HG02852 (cell line): ENCODE measurements around the gene KSR1.
"Not testable (repeated sequence)": the region's sequence is repeated elsewhere in the genome, so short reads cannot be mapped to it uniquely, and the experiment has no call there.

Experiments used
- ATAC-seq: cut with Tn5 transposase; IDR thresholded peaks from one replicate; pipeline ENCODE4 v1.9.1; 2021; ENCODE audit warnings: mild to moderate bottlenecking, moderate library complexity; ENCODE audit not compliant: unreplicated experiment

KSR1 gene

DNA sequence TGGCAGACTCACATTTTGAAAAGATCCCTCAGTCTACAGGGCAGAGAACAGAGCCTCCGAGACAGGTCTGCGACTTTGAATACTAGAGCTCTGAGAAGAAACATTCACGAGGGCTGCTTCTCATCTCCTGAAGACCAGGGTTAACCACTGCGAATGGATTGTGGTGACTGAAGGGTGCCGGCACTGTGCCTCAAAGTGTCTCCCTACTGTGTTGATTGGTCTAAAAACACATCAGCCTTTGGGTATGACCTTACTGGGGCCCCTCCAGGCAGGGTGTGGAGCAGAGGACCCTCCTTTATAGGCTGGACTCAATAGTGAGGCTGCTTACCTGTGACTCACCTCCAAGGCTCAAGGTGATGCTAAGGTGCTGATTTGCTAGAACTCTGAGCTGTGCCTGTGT, 172.1 kb downstream of the KSR1 start:
- ATAC-seq = no peak

DNA sequence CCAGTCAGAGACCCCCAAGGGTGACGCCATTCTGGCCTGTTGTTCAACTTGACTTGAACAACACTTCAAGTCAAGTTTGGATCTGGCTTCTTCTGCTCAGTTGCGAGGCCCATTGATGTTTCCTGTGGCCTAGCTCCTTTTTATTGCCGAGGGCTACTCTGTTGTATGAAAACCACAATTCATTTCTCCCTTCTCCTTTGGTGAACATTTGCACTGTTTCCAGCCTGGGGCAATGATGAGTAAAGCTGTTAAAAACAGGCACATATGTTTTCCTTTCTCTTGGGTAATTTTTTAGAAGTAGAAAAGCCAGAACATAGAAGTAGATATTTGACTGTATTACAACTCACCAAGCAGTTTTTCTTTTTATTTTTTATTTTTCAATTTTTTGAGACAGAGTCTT, 173.0 kb downstream of the KSR1 start:
- not testable (repeated sequence) for ATAC-seq

DNA sequence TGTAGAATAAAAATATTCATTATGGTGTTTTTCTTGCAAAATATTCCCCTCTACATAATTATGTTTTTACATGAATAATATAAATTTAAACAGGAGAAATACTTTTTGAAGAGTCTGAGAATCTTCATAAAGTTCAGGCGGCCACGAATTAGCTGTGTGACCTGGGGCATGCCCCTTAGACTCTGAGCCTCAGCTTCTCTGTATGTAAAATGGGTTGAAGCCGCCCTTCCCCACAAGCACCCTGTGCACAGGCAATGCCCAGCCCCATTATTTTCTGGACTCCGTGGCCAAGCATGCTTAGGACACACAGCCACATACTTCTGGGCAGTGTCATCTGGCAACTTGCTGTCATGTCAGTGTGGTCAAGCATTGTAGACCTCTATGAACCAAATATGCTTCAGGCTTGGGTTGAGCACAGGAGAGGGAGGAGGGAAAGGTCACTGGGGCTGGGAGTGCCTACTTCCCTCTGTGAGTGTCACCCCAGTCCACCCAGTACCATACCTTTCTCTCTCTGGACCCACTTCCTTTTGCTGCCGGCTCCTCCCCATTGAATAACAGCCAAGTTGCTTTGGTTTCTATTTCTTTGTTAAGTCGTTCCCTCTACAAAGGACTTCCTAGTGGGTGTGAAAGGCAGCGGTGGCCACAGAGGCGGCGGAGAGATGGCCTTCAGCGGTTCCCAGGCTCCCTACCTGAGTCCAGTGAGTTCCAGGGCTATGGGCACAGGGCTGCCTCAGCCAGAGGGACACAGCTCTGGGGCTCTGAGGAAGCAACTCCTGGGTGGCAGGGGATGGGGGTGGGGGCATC, 174.6 kb downstream of the KSR1 start, which contains the start of gene LGALS9:
Gene LGALS9, plus strand, starts transcription at position 582 of the 804 bp plus-strand sequence. Its CDS starts 78 bp downstream, at position 660.
- peak; percentile 62 for ATAC-seq

DNA sequence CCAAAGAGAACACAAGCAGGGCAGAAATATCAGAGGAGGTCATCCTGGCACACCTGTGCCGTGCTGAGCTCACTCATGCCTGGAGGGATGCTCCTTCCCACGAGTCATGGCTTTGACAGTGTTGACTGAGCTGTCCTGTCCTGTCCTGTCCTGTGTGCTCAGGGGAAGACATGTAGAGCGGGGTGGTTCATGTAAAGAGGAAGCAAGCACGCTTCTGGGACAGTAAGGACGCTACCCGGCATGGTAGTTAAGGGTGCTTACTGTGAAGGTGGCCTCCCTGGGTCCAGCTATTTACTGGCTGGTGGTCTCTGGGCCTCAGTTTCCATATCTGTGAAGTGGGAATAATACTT, 175.1 kb downstream of the KSR1 start:
- ATAC-seq = peak; percentile 49

DNA sequence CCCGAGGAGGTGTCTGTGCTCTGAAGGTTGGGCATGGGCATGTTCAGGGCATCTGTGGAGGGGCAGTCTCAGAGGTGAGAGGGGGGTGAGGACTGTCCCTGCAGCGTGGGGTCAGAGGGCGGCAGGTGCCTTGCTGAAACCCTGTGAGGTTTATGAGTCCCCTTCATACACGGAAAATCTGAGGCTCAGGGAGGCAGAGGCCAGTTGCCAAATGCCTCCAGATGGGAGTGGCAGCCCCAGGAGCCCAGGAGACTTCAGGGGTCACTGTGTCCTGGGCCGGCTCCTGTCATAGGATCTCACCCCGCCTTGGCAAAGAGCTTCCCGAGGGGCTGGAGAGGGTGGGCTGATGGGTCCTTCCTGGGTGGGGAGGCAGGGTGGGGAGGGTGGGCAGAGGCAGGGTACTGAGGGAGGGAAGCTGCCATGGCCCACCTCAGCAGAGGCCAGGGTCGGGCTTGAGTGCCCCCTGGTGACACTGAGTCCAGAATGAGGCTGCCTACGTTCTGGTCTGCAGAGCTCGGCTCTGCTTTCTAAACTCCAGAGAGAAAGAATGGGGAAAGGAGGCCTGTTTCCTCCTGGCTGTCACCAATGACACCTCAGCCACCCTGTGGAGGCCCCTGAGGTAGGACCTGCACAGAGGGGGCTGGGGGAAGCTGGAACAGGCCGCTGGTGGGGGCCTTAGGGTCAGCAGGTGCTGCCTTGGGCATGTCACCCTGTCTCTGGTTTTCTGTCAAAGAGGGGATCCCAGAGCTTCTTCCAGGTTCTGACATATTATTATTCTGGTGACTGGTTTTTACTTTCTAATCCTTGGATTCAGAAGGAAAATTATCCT, 175.9 kb downstream of the KSR1 start:
- no peak for ATAC-seq

DNA sequence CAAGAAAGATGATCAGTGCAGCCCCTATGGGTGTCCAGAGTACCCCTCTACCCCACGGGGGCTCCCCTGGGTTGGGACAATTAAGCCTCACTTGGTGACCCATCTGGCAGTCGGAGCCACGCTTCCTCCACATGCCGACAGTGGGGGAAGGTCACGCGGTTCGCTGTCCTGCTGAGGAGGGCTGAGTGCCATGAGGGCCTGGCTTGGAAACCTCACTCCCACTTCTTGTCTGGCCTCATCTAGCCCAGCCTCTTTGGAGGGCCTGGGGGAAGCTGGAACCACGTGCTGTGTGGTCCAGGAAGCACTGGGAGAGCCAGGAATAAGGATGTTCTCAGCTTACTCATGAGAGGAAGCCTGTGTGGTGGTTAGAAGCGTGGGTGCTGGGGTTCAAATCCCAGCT, 176.5 kb downstream of the KSR1 start:
- not testable (repeated sequence) for ATAC-seq

DNA sequence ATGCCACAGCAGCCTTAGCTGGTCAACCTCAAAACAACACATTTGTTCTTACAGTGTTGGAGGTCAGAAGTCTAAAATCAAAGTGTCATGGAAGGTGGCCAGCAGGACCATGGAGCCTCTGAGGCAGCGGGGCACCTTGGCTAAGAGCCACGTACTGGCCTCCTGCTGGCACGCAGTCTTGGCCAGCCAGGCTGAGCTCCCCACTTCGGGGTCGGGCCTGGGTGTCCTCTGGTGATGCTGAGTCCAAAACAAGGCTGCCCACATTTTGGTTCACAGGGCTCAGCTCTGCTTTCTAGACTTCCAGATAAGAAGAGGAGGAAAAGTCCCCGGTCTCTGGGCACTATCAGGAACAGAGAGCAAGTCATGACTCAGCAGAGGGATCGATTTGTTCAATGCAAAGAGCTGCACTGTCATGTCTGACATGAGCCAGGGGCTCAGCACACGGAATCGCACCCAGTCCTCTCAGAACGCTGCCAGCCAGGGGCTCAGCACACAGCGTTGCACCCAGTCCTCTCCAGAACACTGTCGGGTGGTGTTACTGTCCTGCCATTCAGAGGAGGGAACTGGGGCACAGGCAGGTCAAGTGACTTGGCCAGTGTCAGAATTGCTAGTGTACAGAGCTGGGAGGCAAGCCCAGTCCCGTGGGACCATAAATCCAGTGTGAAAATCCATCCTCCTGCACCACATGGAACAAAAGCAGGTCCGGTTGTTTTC, 177.2 kb downstream of the KSR1 start:
- no peak for ATAC-seq

DNA sequence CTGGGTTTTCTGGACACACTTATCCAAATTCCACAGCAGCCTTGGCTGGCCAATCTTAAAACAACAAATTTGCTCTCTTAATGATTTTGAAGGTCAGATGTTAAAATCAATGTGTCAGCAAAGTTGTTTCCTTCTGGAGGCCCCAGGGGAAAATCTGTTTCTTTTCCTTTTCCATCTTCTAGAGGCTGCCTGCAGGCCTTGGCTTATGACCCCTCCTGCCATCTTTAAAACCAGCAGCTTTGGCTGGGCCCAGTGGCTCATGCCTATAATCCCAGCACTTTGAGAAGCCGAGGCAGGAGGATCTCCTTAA, 177.7 kb downstream of the KSR1 start:
- no peak for ATAC-seq

DNA sequence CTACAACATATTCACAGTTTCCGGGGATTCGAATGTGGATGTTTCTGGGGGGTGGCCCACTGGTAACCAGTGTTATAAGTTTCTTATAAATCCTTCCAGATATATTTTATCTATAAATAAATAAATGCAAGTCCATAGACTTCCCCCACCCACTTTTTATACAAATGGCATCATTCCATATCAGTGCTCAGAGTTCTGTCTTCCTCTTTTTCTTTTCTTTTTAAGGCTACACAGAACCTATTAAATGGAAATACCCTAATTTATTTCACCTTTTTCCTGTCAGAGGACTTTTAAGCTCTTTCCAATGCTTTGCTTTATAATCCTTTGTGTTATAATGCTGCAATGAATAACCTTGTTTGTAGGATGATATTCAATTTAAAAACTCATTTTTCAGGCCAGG, 178.5 kb downstream of the KSR1 start:
- no peak for ATAC-seq

DNA sequence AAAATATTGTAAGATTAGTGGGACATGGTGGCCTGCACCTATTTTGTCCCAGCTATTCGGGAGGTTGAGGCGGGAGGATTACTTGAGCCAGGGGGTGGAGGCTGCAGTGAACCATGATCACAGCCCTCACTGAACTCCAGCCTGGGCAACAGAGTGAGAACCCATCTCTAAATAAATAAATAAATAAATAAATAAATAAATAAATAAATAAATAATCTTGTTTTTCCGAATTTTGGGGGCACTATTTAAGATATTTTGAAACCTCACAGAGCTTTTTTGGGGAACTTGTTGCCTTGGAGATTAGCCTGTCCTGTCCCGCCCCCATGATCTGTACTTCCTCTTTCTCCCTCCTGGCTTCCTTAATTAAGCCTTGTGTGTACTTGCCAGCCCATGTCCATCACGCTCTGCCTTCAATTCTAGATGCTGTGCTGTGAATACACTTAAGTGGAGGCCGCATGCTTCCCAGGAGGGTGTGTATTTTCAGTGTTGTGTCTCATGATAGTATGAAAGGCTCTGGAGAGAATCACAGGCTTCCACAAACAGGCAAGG, 179.1 kb downstream of the KSR1 start:
- no peak for ATAC-seq

DNA sequence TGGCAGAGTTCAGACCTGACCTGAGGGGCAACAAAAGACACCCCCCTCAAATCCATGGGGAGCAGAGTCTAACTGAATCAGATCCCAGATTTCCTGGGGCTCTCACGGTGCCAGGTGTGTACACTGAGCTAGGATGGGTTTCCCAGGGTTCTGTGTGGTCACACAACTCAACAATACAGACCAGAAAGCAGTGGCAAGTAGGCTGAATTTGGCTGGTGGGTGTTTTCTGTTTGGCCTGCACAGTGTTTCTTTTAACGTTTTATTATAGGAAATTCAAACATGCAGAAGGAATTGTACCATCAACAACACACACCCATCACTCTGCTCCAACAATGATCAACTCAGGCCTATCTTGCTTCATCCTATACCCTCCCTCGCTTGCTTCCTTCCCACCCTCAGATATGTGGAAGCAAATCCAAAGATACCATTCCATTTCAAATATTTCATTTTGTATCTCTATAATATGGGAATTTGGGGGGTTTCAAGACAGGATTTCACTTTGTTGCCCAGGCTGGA, 179.8 kb downstream of the KSR1 start:
- ATAC-seq = not testable (repeated sequence)

DNA sequence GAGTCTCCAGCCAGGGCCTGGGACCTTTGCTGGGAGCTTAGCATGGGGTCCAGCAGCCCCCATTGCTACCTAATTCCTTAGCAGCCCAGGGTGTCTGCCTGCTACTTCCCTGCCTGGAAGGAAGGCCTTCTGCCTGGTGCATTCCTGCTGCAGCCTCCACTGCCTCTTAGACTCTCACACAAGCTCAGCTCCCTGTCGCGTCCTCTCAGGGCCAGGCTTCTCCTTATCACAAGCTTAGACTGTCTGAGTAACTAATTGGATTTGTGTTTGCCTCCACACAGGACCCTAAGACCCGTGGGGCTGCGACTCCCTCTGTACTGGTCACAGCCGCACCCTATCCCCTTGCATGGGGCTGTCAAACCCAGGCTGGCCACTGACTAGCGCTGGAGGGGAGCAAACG, 181.6 kb downstream of the KSR1 start:
- ATAC-seq = not testable (repeated sequence)

DNA sequence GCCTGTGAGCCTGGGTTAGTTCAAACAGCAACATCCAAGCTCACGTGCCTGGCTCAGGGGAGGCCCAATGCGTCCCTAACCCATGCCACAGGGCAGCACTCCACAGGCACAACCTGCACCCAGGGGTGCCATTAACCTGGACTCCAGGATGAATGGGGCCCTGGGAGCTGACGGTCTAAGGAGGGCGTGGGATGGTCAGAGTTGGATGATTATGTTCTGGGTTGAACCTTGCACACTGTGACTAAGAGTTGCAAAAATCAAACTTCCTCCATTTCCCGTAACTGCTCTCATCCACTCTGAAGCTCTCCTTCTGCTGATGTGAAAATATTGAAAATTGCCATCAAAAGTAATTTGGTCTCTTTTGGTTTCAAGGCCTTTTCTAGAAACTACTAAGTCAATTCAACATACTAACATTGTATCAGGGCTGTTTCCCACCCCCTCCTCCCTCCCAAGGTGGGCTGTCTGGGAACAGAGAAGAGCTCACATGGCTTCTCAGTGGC, 182.2 kb downstream of the KSR1 start:
- not testable (repeated sequence) for ATAC-seq

DNA sequence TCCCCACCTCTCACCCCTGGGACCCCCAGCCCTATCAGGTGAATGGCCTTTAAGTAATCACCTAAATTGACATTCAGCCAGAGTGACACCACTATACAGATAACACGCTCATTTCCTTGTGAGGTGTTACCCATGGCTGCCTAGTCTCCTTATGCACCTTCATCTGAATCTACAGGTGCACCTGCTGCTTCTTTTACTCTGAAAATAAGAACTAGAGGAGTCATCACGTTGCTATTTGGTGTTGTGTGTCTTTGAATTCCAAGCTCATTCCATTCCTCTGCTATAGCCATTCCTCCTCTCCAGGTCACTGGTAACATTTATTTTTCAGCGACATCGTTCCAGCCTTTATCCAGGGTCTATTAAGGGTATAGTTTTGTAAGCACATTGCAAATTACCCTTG, 184.5 kb downstream of the KSR1 start:
- no peak for ATAC-seq

DNA sequence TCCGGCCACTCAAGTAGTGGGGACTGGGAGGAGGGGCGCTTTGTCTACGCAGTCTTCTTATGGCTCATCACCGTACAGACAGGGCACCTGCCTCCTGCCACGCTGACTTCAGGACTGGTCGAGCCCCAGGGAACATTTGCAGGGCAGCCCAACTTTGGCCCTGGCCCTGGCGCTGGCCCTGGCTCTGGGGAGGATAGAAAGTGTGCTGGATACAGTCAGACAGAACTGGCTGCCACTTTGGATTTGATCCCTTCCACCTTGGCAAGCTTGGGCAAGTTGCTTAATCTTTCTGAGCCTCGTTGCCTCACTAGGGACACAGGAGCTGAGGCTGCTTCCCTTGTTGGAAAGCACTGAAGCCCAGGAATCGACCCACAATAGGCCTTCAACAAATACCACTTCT, 188.3 kb downstream of the KSR1 start:
- no peak for ATAC-seq

DNA sequence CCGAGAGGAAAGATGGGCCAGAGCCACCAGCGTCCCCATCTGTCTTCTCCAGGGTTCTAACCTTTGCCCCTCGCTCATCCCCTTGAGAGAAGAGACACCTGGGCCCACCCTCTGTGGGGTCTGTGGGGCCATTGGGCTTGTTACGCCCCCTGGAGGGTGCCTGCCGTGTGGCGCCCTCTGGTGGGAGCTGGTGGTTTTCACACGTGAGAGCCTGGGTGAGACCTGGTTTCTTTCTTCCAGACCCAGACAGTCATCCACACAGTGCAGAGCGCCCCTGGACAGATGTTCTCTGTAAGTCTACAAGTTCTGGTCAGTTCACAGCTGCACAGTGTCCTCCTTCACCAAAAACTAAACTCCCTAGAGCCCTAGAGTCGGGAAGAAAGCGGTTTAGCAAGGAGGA, 189.4 kb downstream of the KSR1 start:
- ATAC-seq = not testable (repeated sequence)

DNA sequence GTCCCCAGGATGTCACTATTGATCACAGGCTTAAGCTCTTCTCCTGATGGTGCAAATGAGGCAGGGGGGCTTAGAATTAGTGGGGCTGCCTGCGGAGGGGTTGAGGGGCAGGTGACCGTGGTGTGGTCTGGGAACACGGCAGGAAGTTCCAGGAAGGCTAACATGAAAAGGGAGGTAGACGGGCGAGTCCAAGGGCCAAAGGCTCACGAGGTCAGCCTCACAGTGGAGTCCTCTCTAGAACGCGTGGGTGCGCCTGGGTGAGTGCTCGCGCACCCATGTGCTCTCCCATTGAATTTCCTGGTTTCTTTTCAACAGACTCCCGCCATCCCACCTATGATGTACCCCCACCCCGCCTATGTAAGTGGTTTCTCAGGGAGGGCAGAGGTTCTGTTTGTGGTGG, 190.0 kb downstream of the KSR1 start:
- no peak for ATAC-seq

DNA sequence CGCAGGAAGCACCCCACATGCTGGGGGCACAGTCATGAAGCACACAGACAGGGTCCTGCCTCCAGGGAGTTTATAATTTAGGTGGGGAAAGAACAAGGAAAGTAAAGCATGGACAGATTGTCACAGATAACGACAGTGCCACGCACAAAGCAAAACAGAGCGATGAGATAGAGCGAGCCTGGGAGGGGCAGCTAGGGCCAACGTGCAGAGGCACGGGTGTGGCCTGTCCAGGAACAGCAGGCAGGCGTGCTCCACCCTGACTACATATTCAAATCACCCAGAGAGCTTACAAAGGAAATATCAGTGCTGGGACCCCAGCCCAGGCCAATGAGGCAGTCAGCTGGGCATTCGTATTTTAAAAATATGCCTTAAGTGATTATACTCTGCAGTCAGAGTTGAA, 191.5 kb downstream of the KSR1 start:
- ATAC-seq = no peak

DNA sequence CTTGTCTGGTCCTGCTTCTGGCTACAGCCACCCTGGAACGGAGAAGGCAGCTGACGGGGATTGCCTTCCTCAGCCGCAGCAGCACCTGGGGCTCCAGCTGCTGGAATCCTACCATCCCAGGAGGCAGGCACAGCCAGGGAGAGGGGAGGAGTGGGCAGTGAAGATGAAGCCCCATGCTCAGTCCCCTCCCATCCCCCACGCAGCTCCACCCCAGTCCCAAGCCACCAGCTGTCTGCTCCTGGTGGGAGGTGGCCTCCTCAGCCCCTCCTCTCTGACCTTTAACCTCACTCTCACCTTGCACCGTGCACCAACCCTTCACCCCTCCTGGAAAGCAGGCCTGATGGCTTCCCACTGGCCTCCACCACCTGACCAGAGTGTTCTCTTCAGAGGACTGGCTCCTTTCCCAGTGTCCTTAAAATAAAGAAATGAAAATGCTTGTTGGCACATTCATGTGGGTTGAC, 192.9 kb downstream of the KSR1 start:
- not testable (repeated sequence) for ATAC-seq

DNA sequence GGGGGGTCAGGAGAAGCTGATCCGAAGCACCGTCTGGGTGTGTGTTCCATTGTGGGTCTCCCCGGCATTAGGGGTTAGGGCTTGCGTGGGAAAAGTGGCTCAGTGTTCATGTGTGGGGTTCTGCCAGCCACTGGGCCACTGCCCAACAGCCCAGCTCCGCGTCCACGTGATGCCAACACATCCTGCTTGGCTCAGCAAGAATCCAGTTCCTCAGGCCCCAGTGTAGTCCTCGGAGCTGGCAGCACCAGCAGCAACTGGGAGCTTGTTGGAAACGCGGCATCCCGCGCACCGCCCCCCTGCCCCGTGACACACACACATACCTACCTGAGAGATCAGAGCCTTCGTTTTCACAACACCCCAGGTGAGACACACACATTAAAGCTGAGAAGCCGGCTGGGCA, 193.7 kb downstream of the KSR1 start:
- ATAC-seq = no peak

DNA sequence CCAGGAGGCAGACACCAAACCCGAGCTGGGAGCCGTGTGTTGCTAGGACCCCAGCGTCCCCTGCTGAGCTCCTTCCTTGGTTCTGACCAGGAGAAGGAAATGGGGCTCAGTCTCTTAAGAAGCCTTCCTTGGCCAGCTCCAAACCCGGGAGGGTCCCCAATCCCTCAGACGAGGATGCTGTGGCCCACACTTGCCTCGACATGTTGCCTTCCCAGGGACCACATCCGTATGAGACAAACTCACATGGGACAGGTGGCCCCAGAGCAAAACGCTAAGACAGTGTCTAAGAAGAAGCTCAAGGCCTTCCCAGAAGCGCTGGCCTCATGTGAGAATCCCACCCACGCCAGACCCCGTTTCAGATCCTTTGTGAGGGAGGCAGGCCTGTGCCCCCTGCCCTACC, 194.6 kb downstream of the KSR1 start:
- ATAC-seq = no peak
